Activated naive CD4-positive, alpha-beta T cell treated with anti-CD3 and anti-CD28 coated beads, Interleukin-2, amount 50 U/mL, for 16 hours (primary cell): ENCODE measurements around the gene CH25H.
"Not testable (repeated sequence)": the region's sequence is repeated elsewhere in the genome, so short reads cannot be mapped to it uniquely, and the experiment has no call there.

Experiments used
- DNase-seq: peaks from one replicate; pipeline ENCODE4 v3.0.0-alpha.2; 2020

The CH25H gene

DNA sequence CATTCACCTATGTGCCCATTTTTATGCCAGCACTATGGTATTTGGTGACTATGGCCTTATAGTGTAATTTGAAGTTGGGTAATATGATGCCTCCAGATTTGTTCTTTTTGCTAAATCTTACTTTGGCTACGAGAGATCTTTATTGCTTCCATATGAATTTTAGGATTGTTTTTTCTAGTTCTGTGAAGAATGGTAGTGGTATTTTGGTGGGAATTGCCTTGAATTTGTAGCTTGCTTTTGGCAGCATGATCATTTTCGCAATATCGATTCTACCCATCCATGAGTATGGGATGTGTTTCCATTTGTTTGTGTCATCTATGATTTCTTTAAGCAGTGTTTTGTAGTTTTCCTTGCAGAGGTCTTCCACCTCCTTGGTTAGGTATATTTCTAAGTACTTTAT is 15.8 kb downstream of the CH25H start:
- not testable (repeated sequence) for DNase-seq

DNA sequence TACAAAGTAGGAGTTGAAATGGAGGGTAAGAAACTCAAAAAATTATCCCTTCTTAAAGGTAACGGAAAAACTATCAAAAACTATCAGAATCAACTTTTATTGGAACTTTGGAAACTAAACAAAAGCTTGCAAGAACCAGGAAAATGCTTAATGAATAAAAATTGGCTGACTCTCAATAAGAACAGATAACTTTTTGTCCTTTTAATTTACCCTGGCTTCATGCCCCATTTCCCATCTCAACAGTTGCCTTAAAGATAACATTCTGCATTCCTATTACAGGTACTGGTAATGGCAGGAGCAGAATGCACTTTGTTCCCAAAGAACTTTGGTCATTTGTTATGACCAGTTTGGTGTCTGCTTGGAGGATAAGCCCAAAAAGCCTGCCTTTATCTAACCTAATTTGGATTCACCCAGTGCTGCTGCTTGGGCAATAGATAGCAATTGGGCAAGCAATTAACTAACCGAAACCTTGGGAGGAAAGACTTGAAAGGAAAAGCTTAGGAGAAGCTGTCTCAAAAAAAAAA is 17.8 kb downstream of the CH25H start:
- DNase-seq = no peak

DNA sequence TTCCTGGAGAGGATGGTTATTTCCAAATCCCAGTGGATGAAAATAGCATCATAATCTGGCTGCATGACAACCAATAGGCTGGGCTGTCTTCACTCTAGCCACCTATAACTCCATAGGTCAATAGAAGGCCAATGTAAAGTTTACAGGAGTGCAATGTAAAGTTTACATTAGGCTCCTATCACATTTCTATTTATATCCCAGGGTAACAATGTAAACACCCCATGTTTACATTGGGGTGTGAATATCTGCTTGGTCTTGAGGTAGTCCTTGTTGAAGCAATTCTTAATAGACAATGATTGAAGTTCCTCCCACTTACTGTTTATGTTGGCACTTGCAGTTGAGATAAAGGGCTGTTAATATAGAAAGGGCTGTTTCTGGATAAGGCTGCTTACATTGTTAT is 21.5 kb downstream of the CH25H start:
- DNase-seq = no peak

DNA sequence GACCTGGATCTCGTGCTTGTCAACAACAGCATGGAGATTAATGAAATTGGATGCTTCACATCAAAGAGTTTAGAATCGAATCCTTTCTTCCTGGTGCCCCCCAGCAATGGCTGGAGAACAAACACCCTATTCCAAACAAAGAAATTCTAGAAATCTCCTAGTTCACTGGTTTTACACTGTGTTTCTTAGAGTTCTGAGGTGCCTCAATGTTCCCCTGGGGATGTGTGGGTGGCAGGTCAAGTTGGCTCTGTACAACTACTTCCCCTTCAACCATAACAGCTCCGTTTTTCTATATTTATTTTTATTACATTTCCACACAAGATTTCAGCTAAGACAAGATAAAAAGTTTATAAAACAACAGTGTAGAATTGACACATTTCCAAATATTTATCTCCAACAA is 22.5 kb downstream of the CH25H start:
- DNase-seq = no peak

DNA sequence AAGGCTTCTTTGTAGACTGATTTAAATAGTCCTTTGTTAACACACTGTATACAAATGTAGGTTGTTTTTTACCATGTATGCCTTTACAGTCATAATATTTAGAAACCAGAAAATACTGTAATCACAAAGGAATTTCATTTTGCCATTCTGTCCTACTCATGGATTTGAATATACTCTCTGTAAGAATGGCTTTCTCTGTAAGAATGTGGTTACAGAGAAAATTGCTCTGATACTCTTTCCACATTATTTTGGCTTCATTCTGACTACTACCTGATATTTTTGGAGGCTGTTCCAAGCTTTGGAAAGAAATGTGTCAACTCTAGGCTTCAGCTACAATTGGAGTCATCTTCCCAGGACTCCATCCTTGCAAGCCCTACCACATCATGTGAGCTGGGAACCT is 23.5 kb downstream of the CH25H start:
- no peak for DNase-seq

DNA sequence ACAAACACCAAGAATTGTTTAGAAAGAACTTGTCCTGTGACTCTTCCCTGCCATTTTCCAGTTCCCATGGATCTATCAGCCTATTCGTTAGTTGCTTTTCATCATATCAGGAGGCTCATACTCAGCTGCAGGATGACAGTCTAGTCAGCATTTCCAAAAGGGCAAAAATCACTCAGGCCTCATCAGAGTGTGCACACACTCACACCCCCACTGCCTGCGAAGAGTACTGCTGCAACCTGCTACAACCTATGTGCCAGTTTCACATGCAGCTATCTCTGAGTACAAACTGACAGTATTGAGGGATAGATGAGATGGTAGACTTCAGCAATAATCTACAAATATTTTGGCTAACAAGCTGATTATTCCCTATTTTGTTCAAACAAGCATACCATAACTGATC is 24.2 kb downstream of the CH25H start:
- no peak for DNase-seq

DNA sequence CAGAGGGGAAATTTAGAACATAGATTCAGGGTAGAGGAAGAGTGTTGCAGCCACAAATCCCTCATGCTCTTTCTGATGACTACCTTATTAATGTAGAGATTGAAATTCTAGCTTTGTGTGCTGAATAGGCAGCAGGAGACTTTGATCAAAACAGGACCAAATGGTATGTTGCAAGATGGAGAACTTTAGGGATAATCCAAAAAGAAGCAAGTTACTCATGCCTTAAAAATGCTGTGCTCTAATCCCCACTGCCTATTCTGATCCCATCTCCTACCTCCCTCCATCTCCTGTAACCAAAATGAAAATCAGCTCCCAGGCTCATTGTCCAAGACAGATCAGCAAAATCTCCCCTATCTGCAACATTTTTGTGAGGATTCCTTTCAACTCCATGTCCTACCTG is 31.3 kb downstream of the CH25H start:
- DNase-seq = no peak

DNA sequence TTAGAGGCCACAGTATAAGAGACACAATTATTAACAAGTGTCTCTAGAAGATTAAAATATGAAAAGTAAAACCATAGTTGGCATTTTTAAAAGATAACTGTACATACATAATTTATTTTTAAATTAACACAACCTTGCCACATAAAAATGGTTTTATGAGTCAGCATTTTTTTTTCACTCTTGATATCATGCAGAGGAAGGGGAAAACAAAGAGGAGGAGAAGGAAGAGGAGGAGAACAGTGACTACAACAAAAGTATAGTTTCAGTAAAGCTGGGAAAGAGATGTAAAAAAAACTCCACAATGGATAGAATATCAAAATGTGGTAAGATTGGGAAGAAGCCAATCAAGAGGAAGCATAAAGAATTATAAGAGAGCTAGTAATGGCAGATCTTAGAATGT is 34.0 kb downstream of the CH25H start:
- DNase-seq = no peak

DNA sequence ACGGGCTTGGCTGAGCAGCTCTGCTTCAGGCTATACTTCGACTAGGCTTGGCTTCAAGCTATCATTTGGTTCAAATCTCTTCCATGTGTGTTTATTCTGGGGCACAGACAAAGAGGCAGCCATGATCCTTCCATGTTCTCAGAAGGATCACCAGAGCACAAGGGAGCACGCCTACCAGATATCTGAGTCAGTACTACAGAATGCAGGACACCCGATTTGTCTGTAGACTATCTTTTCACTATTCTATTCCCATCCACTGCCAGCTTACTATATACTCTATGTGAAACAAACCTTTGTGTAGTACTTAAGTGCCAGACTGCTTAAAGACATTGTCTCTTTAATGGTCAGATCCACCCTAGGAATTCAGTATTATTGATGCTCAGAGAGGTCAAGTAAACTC is 35.1 kb downstream of the CH25H start:
- no peak for DNase-seq

DNA sequence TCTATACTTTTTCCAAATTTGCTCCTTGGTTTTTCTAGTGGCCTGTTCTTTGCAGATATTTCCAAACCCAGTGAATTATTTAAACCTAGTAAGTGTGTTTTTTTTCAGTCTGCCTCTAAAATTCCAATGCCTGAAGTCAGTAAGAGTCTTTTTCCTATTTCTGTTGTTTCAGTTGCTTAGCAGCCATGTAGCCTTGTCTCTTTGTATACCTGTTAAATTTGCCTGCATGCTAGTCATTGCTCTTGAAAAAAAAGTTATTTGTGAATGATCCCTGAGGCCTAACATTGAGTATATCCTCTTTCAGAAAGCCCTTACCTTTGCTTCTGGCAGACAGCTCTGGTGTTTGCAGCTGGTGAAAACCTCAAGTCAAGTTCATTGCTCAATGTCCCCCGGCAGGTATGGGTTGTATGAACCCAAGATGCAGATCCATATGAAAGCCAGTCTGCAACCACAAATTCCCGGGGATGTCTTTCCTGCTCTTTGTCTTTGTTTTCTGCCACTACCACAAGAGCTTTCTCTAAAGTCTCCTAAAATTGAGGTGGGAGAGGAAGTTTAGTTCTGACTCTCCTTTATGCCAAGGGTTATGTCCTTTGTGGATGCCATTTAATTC is 35.7 kb downstream of the CH25H start:
- no peak for DNase-seq

DNA sequence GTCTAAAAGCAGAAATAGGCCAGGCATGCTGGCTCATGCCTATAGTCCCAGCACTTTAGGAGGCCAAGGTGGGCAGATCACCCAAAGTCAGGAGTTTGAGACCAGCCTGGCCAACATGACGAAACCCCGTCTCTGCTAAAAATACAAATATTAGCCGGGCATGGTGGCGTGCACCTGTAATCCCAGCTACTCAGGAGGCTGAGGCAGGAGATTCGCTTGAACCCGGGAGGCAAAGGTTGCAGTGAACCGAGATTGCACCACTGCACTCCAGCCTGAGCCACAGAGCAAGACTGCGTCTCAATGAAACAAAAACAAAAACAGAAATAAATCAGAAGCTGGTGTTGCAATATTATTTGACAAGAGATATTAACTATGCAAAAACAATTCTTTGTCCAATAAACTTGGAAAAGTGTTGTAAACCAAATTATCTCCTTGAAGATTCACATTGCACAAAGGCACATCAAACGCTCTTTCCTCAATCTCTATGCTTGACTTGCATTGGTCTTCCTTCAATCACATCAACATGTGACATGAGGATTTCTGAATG is 38.7 kb downstream of the CH25H start:
- not testable (repeated sequence) for DNase-seq

DNA sequence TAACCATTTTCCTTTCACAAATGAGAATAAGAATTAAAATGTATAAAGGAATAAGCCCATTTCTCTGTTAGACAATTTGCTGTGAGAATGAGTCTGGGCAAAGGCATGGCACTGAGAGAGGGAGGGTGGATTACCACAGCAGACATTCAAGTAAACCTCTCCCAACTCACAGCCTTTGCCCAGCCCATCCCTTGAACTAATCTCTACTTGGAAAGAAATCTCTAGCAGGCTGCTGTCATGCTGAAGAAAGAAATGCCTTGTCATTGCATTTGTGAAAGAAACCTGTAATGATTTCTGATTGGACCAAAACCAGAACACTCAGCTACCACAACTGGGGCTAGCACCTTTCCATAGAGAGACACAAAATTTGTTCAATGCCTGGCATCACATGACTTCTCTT is 39.2 kb downstream of the CH25H start:
- no peak for DNase-seq

DNA sequence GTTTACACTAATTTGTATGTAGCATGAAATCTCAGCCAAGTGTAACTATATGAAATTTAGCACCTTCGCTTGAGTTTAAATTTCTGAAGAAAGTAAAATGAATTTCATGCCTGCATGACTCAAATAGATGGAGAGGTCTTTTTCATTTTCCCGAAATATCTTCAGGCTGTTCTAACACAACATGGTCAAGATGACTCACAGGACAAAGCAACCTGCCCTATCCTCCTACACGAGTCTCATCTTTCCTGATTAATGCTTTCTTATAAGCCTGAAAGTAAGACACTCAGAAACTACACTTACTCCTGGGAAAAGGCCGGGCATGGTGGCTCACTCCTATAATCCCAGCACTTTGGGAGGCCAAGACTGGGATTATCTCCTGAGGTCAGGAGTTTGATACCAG is 41.2 kb downstream of the CH25H start:
- DNase-seq = no peak

DNA sequence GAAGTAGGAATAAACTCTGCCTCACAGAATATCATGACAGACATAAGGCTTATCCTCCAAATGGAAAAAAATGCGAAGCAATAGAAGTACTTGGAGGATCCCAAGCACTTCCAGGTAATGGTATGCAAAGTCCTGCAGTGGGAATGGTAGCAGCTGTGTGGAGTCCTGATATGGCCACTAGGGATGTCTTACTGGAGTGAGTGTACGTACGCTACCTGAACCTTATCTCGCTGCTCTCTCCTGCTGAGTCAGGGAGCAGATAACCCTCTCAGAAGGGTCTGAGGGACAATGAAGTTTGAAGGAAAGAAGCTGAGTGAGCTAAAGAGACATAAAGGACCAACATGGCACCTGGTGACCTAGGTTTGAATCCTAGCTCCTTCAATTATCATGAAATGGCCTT is 42.2 kb downstream of the CH25H start:
- no peak for DNase-seq

DNA sequence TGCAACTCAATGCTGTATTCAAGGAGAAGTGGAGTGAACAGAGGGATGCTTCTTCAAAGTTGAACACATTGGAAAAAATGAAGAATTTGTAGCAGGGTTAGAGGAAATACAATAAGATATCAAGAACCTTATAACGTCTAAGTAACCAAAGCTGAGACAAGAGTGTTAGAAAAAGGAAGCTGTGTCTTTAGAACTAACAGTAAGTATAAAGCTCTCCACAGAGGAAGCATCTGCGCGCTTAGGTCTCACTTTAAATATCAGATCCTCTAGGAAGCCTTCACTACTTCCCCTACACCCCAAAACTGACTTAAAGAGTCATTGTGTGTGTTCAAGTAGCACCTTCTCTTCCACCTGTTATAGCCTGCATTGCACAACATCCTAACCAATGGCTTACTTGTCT is 43.0 kb downstream of the CH25H start:
- no peak for DNase-seq

DNA sequence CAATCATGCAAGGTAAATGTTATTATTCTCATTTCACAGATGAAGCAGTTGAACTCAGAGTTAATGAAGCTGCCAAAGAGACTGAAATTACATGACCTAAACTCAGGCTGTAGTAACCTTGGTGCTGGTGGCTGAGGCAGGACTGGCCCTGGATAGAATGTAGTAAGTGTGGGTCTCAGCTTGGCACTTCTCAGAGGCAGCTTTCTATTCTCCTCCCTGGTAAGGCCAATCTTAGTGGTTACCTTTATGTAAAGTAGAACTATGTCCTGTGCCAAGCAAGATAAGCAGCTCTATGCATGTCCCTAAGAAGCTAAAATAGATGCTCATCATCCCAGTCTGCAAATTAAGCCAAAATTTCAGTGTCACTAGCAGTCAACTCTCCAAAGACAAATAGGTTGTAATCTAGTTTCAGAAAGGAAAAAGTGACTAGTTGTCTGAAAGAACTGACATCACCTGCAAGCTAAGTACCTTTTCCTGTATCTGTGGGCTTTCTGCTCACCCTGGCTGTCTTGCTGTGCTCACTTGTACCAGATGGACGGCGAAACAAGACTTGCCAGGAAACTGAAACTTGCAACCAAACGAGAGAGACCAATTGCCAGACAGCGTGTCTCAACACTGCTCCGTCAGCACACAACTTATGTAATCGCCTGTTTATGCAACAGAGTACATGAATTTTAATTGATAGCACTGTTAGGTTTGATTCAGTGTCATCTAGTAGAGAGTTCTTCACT is 43.7 kb downstream of the CH25H start:
- peak; percentile 59 for DNase-seq

DNA sequence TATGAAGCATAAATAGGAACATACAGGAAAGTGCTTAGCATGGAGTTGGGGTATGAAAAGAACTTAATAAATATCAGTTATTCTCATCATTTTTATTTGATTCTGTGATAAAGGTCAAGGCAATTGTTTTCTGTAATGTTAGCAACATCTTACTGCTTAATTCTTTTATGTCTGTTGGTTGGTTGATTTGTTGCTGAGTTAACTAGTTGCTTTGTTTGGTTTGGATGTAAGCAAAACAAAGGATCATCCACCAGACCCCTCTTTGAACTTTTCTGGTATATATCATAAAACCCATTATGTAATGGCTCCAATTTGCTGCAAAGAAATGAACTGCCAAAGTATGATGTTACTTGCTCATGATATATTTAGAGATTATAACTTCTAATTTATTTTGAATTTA is 44.5 kb downstream of the CH25H start:
- DNase-seq = no peak

DNA sequence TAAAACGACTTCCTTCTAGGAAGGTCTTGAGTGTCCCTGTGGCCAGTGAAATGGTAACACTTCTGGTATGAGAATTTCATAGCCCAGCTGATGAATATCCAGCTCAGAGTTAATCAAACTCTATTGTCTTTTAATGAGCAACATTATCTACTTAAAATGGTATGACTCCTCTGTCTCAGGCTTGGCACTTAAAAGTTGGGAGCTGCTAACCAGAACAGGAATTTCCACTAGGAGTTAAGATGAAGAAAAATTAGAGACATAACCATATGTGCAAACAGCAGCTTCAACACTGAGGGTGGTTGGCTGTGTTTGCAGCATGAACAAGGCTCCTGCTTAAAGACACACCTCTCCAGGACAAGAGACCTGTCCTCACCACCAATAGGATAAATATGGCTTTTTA is 46.8 kb downstream of the CH25H start:
- DNase-seq = no peak

DNA sequence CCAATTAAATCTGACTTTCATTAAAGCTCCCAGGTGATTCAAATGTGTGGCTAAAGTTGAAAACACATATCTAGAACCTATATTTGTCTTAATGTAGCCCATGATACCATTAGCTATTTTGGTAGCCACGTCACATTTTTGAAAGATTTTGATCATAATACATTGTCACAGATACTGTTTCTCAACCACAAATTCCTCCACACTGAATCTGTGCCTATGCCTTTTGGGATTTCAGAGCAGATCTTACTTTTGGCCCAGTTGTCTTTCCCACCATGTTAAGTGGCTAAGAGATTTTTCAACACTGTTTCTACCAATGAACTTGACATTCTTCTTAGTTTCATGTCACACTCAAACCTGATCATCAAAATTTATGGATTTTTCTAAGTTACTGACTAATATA is 47.4 kb downstream of the CH25H start:
- DNase-seq = no peak

DNA sequence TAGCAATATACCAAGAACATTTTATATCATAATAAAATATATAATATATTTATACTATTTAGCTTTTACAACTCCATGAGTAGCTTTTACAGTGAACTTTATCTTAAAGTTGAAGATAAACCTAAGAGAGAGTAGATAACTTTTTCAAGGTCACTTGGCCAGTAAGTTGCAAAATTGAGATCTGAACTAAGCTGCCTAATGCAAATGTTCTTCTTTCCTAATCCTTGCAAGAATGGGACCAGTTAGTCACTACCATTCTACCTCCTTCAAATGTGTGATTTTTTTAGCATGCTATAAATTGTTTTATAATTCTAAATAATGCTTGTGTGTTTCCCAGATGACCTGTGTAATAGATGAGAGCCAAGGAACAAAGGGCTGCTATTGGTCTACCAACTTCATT is 47.8 kb downstream of the CH25H start:
- no peak for DNase-seq

DNA sequence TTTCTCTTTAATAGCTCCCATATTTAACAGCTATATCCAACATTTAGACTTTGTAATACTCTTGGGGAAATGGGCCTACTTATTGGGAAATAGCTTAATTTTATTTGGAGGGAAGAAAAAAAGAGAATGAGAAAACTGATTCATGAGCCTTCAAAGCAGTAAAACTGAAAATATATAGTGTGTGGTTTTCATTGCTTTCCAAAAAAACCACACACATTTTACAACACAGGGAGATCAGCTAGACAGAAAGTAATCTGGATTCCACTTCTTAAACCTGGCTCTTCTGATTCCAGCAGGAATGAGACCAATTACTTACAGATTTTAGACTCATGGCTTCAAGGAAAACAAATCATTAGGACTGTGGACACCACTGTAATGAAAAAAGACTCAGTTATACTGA is 48.7 kb downstream of the CH25H start:
- no peak for DNase-seq

DNA sequence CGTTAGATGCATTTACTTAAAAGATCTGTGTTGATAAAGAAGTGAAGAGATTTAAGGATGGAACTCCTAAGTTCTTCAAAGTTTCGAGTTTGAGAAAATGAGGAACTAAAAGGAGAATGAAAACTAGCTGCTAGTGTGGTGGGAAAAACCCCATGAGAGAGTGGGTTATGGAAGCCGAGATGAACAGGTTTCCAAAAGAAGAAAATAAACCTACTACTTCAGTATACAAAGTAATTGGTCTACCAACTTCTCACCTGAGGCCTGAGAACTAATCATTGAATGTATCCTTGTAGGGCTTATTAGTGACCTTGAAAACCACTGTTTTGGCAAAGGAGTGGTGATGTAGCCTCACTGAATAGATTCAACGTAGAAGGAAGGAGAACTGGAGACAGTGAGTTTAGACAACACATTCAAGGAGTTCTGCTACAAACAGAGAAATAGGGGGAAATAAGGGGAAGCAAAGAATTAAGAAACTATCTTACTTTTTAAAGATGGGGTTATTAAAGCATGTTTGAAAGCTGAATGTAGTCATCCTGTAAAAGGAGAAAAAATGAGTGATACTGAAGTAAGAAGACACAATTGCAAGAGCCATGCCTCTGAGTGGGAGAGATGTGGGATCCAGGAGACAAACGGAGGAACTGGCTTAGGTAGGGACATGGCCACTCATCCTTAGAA is 50.8 kb downstream of the CH25H start:
- DNase-seq = no peak
